ENCODE measurements around the gene CDK5.

Gene CDK5

GRCh38 chr7:151088019-151088855 lies 30.5 kb upstream of the CDK5 start:
- H4K20me1 ChIP-seq (ENCODE audit: insufficient read depth), result peaks cover 6% of the 10 kb centered on the region; the same call in 1 of the 2 replicates
- H3K9ac ChIP-seq, result peak overlapping the region; percentile 89
- peak overlapping the region; percentile 99 for H3K4me2 ChIP-seq
- H3K27ac ChIP-seq, result peak overlapping the region; percentile 65
- peaks cover 32% of the 10 kb centered on the region for H3K4me1 ChIP-seq (ENCODE audit: low read depth, poor library complexity, severe bottlenecking)
- peaks cover 64% of the 10 kb centered on the region for H3K79me2 ChIP-seq (ENCODE audit: insufficient read depth, low read depth)
- peak overlapping the region; percentile 39 for H3K4me3 ChIP-seq (IDR thresholded peaks at IDR 0.05; ENCODE audit: insufficient read depth, low read depth, low read length)
- no peaks in the 10 kb centered on the region; the same call in 1 of the 2 replicates for H3K36me3 ChIP-seq (ENCODE audit: insufficient read depth)
- H2AFZ ChIP-seq (ENCODE audit: low read depth), result peak overlapping the region; percentile 75
- H3K27me3 ChIP-seq (ENCODE audit: insufficient read depth, low read depth), result no peaks in the 10 kb centered on the region
- TF ChIP-seq CTCF (conservative IDR thresholded peaks at IDR 0.05; ENCODE audit: low read depth, low read length), result no peak

GRCh38 chr7:151087245-151088018 lies 29.7 kb upstream of the CDK5 start:
- H3K4me2 ChIP-seq, result peak overlapping the region; percentile 99
- peak overlapping the region; percentile 89 for H3K9ac ChIP-seq
- peak overlapping the region; percentile 65 for H3K27ac ChIP-seq
- peaks cover 32% of the 10 kb centered on the region for H3K4me1 ChIP-seq (ENCODE audit: low read depth, poor library complexity, severe bottlenecking)
- H3K36me3 ChIP-seq (ENCODE audit: insufficient read depth), result no peaks in the 10 kb centered on the region; the same call in 1 of the 2 replicates
- H3K4me3 ChIP-seq (IDR thresholded peaks at IDR 0.05; ENCODE audit: insufficient read depth, low read depth, low read length), result peak overlapping the region; percentile 39
- peaks cover 62% of the 10 kb centered on the region for H3K79me2 ChIP-seq (ENCODE audit: insufficient read depth, low read depth)
- peak overlapping the region; percentile 75 for H2AFZ ChIP-seq (ENCODE audit: low read depth)
- H3K27me3 ChIP-seq (ENCODE audit: insufficient read depth, low read depth), result no peaks in the 10 kb centered on the region
- TF ChIP-seq CTCF (conservative IDR thresholded peaks at IDR 0.05; ENCODE audit: low read depth, low read length), result no peak; the same call in none of the 2 replicates
- H4K20me1 ChIP-seq (ENCODE audit: insufficient read depth), result peaks cover 3% of the 10 kb centered on the region; the same call in 1 of the 2 replicates

GRCh38 chr7:151086802-151087244 lies 29.1 kb upstream of the CDK5 start:
- Histone ChIP-seq H3K79me2 (ENCODE audit: insufficient read depth, low read depth) (peaks cover 60% of the 10 kb centered on the region), H2AFZ (ENCODE audit: low read depth) (peak overlapping the region; percentile 75), H4K20me1 (ENCODE audit: insufficient read depth) (peaks cover 3% of the 10 kb centered on the region; the same call in 1 of the 2 replicates), H3K36me3 (ENCODE audit: insufficient read depth) (no peaks in the 10 kb centered on the region; the same call in 1 of the 2 replicates), H3K9ac (peak overlapping the region; percentile 89), H3K27ac (peak overlapping the region; percentile 65), H3K4me2 (peak overlapping the region; percentile 99), H3K4me3 (IDR thresholded peaks at IDR 0.05; ENCODE audit: insufficient read depth, low read depth, low read length) (peak overlapping the region; percentile 22), H3K4me1 (ENCODE audit: low read depth, poor library complexity, severe bottlenecking) (peaks cover 37% of the 10 kb centered on the region), H3K27me3 (ENCODE audit: insufficient read depth, low read depth) (no peaks in the 10 kb centered on the region)
- no peak for TF ChIP-seq CTCF (conservative IDR thresholded peaks at IDR 0.05; ENCODE audit: low read depth, low read length)

GRCh38 chr7:151085691-151086620 lies 28.3 kb upstream of the CDK5 start, which contains the start of gene AGAP3:
AGAP3 (plus strand) TSS chr7:151086475; CDS start chr7:151086742, 267 bp downstream.
- Histone ChIP-seq H3K36me3 (ENCODE audit: insufficient read depth) (no peaks in the 10 kb centered on the region), H2AFZ (ENCODE audit: low read depth) (peak within 1 kb of the TSS; percentile 81), H4K20me1 (ENCODE audit: insufficient read depth) (no peaks in the 10 kb centered on the region; the same call in 1 of the 2 replicates), H3K9ac (peak within 1 kb of the TSS; percentile 89), H3K4me3 (IDR thresholded peaks at IDR 0.05; ENCODE audit: insufficient read depth, low read depth, low read length) (peak within 1 kb of the TSS; percentile 39), H3K27me3 (ENCODE audit: insufficient read depth, low read depth) (no peaks in the 10 kb centered on the region), H3K4me2 (peak within 1 kb of the TSS; percentile 99), H3K4me1 (ENCODE audit: low read depth, poor library complexity, severe bottlenecking) (peaks cover 46% of the 10 kb centered on the region), H3K79me2 (ENCODE audit: insufficient read depth, low read depth) (peaks cover 52% of the 10 kb centered on the region), H3K27ac (peak within 1 kb of the TSS; percentile 65)
- no peak for TF ChIP-seq CTCF (conservative IDR thresholded peaks at IDR 0.05; ENCODE audit: low read depth, low read length)
